Inferior parietal cortex (tissue), 1 donor: ENCODE results near the gene POU2AF2.
"Not testable (repeated sequence)": the region's sequence is repeated elsewhere in the genome, so short reads cannot be mapped to it uniquely, and the experiment has no call there.

ENCODE experiments used
- DNase-seq: peaks from one replicate; pipeline ENCODE4 v3.0.0-alpha.2; 2016; ENCODE audit errors: extremely low spot score

POU2AF2 gene, protein sequence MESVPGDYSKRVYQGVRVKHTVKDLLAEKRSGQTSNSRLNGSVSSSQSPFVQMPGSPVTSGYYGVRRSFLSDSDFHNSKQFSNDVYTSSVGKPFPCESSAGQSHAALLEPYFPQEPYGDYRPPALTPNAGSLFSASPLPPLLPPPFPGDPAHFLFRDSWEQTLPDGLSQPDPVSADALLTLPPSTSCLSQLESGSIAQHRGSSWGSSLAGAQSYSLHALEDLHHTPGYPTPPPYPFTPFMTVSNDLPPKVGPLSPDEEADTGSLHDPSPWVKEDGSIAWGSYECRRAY

DNA sequence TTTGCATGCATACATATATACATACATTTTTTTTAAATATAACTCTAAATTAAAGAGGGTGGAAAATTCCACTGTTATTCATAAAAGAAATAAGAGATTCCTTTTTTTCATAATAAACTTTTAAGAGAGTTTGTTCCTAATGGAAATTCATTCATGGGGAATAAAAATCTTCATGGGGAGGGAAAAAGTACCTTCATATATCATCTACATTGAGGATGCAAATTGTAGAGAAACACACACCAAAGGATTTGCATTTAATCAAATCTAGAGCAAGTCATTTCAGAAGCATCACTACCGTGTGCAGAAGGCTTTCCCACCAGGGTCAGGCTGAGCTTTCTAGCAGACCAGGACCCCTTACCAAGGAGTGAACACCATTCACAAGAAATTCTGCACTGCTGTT lies at the start of gene POU2AF2:
Gene POU2AF2 (plus strand): TSS at position 301 of the 400 bp plus-strand sequence. CDS start 129 bp downstream, outside the sequence.
- no peak for DNase-seq

DNA sequence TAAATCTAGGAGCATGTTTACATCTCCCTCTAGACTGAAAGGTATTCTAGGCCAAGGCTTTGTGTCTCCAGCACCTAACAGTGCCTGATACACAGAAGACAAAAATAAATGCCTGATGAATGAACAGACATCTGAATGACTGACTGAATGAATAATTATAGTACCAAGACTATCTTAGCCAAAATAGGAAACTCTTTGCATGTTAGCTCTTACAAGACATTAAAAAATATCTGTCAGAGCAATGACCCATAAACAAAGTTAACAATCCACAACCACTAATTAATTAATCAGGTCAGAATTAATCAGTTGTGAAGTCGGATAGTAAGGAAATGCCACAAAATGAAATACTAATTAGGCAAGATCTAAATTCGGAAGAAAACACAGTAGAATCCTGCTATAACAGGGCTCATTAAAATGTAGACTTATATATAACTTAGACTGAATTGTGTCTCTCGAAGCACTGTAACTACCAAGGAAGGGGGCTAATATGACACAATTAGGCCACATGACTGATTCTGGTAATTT lies 45.5 kb upstream of the POU2AF2 start:
- DNase-seq, result no peak

DNA sequence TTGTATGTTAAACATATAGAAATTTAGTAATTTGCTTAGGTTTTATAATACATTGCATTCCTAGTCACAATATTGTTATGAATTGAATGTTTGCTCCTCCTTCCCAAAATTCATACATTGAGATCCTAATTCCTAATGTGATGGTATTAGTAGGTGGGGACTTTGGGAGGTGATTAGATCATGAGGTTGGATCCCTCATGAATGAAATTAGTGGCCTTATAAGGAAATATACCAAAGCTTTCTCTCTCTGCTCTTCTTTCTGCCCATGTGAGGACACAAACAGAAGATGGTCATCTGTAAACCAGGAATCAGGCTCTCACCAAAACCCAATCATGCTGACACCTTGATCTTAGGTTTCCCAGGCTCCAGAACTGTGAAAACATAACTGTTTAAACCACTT lies 41.3 kb upstream of the POU2AF2 start:
- DNase-seq, result no peak

DNA sequence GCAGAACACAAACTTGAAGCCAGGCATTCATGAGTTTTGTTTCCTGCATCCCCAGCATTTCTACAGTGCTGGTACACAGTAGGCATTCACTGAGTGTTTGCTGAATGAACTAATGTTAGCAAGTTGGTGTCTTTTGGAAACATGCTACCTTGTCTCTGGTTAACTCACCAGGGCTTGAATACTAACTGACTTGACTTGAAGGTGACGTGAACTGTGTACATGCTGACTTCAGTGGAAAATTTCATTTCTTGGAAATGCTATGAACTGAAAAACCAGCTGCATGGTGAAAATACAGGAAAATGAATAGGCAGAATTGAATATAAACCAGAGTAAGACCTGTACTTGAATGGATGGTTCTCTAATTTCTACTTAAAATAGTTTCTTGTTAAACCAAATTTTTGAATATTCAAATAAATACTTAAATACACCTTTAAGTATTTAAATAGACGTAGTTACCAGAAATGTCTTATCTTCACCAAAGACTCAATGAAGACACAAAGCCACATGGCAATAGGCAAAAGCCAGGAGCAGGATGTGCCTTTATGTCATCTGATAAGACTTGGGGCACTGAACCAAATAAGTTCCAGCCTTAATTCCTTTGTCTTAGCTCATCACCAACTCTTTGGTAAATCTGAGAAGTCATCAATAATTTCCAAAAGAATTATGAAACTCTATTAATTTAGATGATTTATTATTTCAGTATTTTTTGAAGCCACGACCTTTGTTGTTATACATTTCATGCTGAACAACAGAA lies 39.7 kb upstream of the POU2AF2 start:
- no peak for DNase-seq

DNA sequence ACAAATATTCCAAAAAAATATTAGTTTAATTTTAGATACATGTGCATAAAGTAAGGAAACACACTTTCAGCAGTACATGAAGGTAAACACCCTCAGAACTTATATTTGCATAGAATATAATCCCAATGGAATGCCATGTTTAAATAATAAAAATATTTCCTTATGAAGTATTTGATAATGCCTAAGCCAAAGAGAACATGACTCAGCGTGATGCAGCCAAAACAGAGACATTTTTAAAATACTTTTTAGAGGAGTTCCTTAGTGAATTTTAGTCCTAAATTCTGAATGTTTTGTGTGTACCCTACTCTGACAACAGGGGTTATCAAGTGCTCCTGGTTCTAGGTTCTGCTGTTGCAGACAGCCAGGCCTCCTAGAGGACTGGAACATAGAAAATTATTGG lies 39.1 kb upstream of the POU2AF2 start:
- no peak for DNase-seq

DNA sequence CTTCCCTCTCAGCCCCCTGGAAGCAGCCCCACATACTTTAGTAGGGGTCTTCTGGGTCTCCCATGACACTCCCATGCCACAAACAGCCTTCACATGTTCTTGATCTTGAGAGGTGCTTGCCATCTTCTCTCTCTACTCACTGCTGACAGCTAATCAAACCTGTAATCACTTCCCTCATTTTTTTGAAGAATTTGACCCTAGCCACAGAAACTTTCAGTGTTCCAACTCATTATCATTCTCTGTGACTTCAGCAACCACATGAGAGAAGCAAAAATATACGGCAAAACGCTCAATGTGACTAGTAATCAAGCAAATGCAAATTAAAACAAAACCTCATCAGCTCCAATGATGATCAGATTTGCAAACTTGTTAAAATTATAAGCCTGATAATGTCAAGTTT lies 38.3 kb upstream of the POU2AF2 start:
- DNase-seq, result no peak

DNA sequence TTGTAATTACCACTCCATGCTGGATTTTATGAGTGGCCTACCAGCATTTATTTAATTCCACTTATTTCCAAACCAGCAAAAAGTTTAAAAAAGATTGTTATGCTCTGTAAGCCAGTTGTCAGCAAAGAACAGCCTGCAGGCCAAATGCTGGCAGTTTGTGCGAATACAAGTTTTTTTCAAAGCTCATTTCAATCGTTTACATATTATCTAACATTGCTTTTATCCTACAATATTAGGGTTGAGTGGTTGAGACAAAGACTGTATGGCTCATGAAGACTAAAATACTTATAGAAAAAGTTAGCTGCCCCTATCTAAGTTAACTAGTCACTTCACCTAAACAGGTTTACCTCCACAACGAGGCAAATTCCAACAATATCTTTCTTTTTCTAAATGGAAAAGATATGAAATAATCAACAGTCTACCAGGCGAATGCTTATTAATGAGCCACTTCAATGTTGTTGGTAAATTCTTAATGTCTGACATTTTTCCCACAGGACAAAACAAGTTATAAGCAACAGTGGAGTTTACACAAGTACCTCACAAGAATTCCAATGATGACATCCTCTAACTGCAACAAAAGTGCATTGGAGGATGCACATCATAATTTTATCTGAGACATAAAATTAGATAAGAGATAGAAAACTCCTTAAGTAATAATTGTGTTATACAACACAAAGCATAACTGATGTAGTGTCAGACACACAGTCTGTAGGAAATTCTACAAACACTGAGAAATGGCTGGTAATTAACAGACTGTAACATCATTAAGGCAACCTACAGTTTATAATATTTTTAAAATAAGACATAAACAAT lies 35.8 kb upstream of the POU2AF2 start:
- DNase-seq, result no peak

DNA sequence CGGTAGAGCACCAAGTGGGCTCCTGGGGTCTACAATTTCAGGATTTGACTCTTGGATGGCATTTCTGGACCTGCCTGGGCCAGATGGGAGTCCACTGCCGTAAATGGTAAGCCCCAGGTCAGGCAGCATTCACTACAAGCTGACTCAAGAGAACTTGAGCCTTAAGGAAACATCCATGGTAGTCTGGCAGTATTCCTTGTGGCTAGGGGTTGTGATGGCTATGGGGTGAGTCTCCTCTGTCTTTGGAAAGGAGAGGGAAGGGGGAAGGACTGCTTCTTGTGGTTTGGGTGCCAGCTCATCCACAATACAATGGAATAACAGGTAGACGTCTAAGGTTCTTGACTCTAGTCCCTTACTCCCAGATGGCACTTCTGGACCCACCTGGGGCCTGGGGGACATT lies 32.3 kb upstream of the POU2AF2 start:
- DNase-seq, result no peak

DNA sequence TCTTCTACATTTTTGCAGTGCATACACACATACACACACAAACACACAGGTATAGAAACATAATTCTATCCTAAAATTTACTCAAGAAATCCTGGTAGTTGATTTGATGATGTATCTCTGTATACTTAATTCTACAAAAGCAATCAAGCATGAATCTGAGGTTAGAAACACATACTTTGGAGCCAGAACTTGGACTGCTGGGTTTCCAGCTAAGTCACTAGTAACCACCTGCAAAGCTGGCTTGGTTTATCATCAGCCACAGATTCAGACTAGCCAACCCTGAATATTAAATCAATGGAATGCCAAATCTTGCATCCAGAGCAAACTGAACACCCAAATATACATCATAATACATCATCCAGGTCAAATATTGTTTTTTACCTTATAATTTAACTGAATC lies 24.8 kb upstream of the POU2AF2 start:
- DNase-seq, result no peak

DNA sequence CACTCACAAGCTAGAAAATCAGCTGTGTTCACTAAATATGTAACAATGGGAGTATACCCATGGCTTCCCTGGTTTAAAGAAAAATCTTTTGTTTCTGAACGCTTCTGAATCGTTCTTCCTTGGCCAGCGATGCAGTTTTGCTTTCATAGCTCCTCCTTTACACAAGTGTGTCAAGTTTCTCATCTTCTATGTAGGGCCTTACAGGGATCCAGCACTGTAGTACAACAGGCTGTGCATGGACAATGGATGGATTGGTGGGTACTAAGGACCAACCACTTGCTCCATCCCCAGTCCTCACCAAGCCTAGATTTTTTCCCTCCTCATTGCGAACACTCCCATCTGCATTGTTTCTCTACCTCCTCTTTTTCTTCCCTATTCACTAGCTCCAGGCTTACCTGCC lies 24.3 kb upstream of the POU2AF2 start:
- no peak for DNase-seq

DNA sequence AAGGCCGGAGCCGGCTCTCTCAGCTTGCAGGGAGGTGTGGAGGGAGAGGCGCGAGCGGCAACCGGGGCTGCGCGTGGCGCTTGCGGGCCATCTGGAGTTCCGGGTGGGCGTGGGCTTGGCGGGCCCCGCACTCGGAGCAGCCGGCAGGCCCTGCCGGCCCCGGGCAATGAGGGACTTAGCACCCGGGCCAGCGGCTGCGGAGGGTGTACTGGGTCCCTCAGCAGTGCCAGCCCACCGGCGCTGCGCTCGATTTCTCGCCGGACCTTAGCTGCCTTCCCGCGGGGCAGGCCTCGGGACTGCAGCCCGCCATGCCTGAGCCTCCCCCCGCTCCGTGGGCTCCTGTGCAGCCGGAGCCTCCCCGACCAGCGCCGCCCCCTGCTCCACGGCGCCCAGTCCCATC lies 23.6 kb upstream of the POU2AF2 start:
- not testable (repeated sequence) for DNase-seq

DNA sequence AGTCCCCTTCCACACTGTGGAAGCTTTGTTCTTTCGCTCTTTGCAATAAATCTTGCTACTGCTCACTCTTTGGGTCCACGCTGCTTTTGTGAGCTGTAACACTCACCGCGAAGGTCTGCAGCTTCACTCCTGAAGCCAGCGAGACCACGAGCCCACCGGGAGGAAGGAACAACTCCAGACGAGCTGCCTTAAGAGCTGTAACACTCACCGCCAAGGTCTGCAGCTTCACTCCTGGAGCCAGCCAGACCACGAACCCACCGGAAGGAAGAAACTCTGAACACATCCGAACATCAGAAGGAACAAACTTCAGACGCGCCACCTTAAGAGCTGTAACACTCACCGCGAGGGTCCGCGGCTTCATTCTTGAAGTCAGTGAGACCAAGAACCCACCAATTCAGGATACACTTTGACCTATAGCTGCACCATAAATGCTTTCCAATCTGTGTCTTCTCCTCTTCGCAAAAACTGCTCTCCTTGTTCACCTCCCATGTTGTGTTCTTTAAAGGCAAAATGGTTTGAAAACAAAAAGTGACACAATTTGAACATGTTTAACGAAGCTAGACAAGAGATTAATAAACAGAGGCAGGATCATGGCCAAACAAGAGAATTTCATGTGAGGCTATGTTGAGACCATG lies 22.6 kb upstream of the POU2AF2 start:
- DNase-seq, result not testable (repeated sequence)

DNA sequence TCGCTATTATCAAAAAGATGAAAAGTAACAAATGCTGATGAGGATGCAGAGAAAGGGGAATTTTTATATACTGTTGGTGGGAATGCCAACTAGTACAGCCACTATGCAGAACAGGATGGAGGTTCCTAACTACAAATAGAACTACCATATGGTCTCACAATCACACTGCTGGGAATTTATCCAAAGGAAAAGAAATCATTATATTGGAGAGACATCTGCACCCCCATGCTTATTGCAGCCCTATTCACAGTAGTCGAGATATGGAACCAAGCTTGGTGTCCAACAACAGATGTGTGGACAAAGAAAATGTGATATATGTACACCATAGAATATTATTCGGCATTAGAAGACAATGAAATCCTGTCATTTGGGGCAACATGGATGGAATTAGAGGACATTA lies 19.6 kb upstream of the POU2AF2 start:
- peak; percentile 48 for DNase-seq

DNA sequence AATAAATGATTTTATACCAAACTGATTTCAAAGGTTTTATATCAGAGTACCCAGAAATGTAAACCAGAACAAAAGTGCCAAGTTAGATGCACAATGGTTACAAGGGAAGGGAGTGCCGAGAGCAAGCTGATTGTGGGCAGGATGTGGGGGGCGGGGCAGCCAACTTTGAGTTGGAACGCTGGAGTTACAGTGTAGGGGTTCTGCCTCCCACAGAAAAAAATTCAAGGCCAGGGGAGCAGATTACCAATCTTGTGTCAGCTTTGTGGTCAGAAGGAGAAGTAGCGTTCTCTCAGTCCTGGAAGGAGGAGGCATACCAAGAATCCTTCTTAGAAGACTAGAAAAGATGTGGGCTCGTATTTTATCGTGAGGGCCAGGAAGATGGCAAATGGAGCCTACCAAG lies 15.9 kb upstream of the POU2AF2 start:
- DNase-seq, result no peak

DNA sequence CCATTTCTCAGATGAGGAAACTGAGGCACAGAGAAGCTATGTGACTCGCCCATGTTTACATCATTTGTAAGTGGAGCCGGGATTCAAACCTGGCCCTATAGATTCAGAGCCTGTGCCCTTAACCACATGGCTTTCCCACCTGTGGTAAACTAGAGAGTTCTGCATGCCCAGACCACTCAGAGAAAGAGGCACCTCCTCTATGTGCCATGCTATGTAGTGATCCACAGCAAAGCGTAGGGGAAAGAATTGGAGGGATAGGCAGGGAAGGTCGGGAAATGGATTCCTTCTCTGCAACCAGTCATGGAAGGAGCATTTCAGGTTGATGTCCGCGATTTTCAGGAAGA lies 15.4 kb upstream of the POU2AF2 start:
- DNase-seq, result no peak

DNA sequence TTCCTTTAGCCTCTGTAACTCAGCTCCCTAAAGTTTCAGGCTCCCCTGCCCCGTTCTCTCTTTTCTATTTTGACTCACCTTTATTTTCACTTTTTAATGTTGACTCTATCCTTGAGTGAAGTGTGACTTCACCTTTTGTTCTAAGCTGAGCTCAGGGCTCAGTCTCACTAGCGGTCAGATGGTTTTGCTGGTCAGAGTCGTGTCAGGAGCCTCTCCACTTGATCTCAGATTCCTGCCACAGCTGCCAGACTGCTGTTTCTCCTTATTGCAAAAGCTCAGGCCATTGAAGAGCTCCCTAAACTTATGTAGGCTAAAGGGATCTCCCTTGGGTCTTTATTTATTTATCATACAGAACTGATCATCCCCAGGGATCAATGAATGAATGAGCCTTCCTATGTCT lies 13.7 kb upstream of the POU2AF2 start:
- DNase-seq, result no peak

DNA sequence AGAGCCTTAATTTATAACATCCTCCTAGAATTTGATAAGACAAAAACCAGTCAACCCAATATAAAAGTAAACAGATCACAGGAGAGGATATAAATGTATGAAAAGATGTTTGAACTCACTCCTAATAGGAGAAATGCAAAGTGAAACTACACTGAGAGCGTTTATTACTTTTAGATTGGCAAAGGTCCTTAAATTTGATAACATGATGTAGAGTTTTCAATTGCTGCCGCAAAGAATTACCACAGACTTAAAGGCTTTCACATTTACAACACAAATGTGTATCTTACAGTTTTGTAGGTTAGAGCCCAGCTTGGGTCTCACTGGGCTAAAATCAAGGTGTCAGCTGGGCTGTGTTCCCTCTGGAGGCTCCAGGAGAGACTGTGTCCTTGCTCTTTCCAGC lies 9.1 kb upstream of the POU2AF2 start:
- DNase-seq, result no peak

DNA sequence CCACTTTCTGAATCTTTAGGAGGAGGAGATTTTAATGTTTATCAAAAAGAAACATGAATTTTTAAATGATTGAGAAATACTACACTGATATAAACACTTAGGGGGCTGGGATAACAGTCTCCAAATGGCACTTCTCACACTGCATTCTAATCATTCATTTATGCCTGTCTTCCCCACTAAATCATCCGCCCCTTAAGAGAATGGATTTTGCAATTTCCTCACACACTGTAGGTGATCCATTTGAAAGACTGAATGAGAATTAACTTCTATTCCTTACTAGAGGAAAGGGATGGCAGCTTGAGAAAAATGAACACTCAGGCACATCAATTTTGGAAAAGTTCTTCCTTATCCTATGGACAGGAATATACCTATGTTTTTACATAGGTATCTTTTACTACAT lies 7.6 kb upstream of the POU2AF2 start:
- no peak for DNase-seq

DNA sequence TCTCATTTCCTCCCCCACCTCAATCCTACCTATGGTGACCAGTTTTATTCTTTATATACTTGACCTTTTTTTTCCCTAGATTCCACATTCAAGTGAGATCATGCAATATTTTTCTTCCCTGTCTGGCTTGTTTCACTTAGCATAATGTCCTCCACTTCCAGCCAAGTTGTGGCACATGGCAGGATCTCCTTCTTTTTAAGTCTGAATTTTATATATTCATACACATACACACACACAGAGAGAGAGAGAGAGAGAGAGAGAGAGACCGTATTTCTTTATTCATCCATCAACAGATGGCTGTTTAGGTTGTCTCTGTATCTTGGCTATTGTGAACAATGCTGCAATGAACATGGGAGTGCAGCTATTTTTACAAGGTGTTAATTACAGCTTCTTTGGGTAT lies 1.4 kb downstream of the POU2AF2 start:
- DNase-seq, result no peak

DNA sequence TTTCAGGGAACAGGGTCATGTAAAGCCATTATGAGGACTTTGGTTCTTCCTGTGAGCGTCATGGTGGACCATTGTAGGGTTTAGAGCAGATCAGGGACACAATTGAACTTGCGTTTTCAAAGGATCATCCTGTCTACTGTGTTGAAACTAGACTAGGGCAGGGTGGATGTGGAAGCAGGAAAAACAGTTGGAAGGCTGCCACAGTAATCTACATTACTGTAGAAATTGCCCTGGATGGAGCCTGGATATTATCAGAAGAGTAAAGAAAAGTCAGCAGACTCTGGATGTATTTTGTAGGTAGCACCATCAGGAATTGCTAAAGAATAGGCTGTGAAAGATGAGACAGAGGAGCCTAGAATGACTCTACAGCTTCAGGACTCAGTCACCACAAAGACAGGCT lies 5.4 kb downstream of the POU2AF2 start:
- DNase-seq, result no peak

DNA sequence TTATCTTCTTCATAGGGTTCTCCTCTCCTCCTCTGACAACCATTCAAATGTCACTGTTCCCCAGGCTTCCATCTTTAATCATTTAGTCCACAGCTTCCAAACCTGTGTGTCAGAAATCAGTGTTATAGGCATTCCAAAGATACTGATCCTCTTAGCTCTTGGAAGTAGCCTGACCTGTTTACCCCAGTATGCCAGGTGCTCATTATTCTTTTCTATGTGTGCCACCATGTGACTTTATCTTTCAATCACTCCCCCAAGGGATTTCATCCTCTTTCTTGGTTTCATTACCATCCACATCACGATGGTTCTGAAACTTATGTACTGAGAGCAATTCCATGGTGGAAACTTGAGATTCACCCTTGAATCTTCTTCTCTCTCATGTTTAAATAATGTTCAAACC lies 7.6 kb downstream of the POU2AF2 start:
- no peak for DNase-seq

DNA sequence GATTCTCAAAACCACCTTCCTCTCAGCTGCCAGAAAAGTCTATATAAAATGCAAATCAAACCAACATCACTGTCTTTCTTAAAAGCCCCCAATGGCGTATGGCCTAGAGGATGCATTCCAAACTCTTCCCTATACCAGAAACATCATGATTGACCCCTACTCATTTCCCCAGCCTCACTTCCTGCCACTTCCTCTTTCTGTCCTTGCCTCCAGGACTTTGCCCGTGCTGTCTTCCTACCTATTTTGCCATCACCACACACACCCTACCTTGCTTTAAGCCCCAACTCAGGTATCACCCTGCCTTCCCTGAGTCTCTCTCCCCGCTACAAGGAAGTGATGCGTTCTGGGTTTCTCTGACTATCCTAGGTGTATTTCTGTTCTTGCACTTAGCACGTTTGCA lies 8.1 kb downstream of the POU2AF2 start:
- DNase-seq, result no peak
